Measurements from ENCODE around the gene MYCL. TPM values are rescaled to one million over a fixed set of nuclear protein-coding genes. Genes with fewer than 3 reads are reported as not detected.

The MYCL gene
- total RNA-seq, 1 experiment from 2014 or later, result 18.4 TPM

DNA sequence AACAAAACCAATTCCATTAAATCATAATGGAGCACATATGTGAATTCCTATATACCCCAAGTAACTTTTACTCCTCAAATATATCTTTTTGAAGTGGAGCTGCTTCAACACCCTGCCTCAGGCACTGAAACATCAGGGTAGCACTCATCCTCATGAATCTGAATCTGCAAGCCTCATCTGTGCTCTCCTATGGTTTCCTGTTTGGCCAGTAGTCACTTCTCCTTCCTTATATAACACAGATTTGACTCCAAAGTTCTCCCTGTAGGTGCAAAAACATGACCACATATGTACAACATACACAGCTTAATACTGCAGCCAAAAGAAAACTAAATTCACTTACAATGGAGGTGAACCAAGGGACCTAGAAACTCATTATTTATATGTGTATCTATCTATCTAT is 25.6 kb downstream of the MYCL start:
- Histone ChIP-seq H3K14ac (ENCODE audit: insufficient read depth, low read length) (no peak overlapping the region), H3K4me1 (ENCODE audit: insufficient read depth, low read length) (no peaks in the 10 kb centered on the region; the same call in 1 of the 2 replicates), H3K79me2 (ENCODE audit: insufficient read depth, low read length) (peaks cover 11% of the 10 kb centered on the region; the same call in 1 of the 2 replicates), H3K27ac (ENCODE audit: insufficient read length, low read depth, low read length) (no peak overlapping the region), H3K23ac (ENCODE audit: insufficient read length, low read depth, low read length) (no peak overlapping the region), H2BK12ac (ENCODE audit: insufficient read length, low read depth, low read length) (no peak overlapping the region), H4K5ac (ENCODE audit: insufficient read length, low read depth, low read length) (no peak overlapping the region), H3K79me1 (ENCODE audit: insufficient read depth, low read depth, low read length, poor library complexity, severe bottlenecking) (peaks cover 20% of the 10 kb centered on the region), H3K4me2 (ENCODE audit: insufficient read depth, insufficient read length, low read length) (no peak overlapping the region), H2AFZ (ENCODE audit: low read length) (no peak overlapping the region), H3K18ac (ENCODE audit: insufficient read length, low read depth, low read length) (no peak overlapping the region), H4K20me1 (ENCODE audit: control insufficient read depth, insufficient read depth, insufficient read length) (no peaks in the 10 kb centered on the region), H2BK120ac (ENCODE audit: low read depth, low read length, poor library complexity, severe bottlenecking) (no peak overlapping the region), H2BK15ac (ENCODE audit: low read depth, low read length) (no peak overlapping the region), H4K8ac (replicated peaks; ENCODE audit: insufficient read length, low read depth, low read length) (no peak overlapping the region), H3K9ac (ENCODE audit: extremely low read depth, insufficient read length, low read length) (no peak overlapping the region), H3K23me2 (ENCODE audit: insufficient read length, low read depth, low read length, poor library complexity, severe bottlenecking) (no peaks in the 10 kb centered on the region), H3T11ph (ENCODE audit: low read length) (no peak overlapping the region), H3K4ac (ENCODE audit: low read depth, low read length) (no peak overlapping the region), H3K9me3 (ENCODE audit: control insufficient read depth, low read depth, low read length) (no peaks in the 10 kb centered on the region), H2BK5ac (ENCODE audit: insufficient read length, low read length) (no peak overlapping the region), H3K27me3 (ENCODE audit: insufficient read depth, low read length) (no peaks in the 10 kb centered on the region), H2AK5ac (ENCODE audit: insufficient read length, low read length) (no peak overlapping the region), H4K91ac (ENCODE audit: insufficient read length, low read depth, low read length) (no peak overlapping the region), H3K56ac (ENCODE audit: insufficient read length, low read depth, low read length) (no peak overlapping the region), H2BK20ac (ENCODE audit: low read depth, low read length, poor library complexity, severe bottlenecking) (no peak overlapping the region)
- H3K27me3 Mint-ChIP-seq (ENCODE audit: low read depth), result no peaks in the 10 kb centered on the region; the same call in 1 of the 2 replicates
- peaks cover 19 to 37% (median 28%) of the 10 kb centered on the region in 3 experiments for H3K36me3 Mint-ChIP-seq (ENCODE audit: insufficient read depth in 1 of 3, low read depth in 3 of 3)
- no peak for DNase-seq
- no peak for TF ChIP-seq CTCF (conservative IDR thresholded peaks at IDR 0.05)
- 0 out of 7 replicates have a peak overlapping the region, but pooled peaks of 1 of the 3 experiments have one; percentile 22 for H3K27ac Mint-ChIP-seq
- no peak overlapping the region for H3K4me3 Mint-ChIP-seq
- peaks cover 29 to 36% of the 10 kb centered on the region in 2 experiments for H3K4me1 Mint-ChIP-seq
- peaks cover 5 to 9% of the 10 kb centered on the region in 2 experiments for H3K9me3 Mint-ChIP-seq
